ENCODE data around the gene DPM1.

The DPM1 gene

DNA sequence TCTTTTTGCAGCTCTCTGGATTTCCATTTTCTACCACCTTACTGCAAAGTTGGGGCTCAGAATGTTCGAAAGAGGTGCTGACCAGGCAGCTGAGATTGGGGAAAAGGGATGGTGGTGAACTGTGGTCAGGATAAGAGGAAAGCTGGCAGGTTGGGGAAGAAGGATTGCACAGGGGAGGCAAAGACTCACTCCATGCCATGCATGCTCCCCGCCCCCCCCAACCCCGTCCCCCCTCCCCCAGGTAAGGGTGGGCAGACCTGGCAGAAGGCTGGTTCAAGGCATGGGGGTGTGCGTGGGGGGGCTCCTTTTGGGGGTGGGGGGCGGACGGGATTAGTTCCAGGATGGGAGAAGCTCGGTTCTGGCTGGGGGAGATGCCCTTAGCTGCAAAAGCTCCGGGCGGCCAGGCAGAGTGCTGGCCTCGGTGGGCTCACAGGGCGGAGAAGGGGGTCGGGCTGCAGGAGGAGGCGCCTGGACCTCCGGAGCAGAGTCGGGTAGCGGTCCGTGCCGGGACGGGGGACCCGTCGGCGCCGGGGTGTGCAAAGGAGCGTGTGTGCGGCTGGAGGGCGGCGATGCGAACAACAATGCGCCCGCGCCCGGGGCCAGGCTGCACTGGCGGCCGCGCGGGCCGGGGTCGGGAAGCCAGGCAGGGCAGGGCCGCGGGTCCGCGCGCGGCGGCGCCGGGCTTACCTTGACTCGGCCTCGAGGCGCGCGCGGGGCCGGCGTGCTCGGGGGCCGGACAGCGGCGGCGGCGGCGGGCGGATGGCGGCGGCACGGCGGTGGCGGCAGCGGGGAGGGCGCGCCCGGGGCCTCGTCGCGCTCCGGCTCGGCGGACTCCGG is 28.0 kb downstream of the DPM1 start:
- peak; percentile 61 for DNase-seq (ENCODE audit: low spot score)

DNA sequence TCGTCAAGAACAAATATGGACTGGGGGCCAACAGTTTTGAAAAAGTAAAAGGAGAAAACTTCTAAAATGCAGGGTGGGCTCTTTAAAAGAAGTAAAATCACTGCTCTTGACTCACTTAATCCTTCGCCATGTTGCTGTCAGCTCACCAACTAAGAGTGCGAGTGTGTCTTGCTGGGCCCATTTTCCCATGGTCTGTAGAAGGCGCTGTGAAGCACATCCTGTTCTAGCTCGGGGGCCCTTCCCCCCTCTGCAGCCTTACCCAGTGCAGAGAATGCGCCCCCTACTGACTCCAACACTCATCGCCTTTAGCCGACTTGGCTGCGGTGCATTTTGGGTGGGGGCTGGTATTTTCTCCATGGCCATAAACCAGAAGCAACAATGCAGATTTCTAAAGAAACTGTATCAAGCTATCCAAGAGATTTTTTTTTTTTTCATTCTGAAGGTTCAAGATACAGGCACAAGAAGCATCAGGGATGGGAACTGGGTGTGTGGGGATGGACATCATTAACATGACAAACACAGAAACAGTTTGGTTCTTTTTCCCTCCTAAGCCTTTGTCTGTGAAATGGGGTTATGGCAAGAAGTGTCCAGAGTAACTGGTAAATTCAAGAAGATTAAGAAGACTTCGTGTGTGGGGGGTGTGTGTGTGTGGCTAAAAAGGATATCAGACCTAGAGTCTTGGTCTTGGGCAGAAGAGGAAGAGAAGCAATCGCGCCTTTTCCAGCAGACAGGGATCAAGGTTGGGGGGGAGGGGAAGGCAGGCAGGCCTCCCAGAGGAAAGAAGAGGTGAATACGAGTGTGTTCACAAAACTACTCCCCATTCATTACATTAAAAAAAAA is 28.8 kb downstream of the DPM1 start:
- DNase-seq (ENCODE audit: low spot score): peak; percentile 98

DNA sequence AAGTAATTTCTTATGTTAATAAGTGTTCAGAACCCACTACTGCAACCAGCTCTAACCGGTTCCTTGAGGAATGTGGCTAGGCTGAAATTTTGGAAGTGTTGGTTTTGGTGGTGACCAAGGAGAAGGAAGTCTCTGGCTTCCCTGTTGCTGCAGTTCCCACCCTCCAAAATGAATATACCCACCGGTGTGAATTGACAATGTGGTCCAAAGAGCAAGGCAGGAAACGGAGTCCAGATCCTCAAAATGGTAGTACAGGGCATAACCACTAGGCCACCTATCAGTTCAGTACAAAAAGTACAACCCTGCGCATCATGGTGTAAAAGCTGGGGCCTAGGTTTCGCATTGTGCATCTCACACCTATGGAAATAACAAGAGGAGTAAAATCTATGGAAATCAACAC is 29.9 kb downstream of the DPM1 start:
- no peak for DNase-seq (ENCODE audit: low spot score)

DNA sequence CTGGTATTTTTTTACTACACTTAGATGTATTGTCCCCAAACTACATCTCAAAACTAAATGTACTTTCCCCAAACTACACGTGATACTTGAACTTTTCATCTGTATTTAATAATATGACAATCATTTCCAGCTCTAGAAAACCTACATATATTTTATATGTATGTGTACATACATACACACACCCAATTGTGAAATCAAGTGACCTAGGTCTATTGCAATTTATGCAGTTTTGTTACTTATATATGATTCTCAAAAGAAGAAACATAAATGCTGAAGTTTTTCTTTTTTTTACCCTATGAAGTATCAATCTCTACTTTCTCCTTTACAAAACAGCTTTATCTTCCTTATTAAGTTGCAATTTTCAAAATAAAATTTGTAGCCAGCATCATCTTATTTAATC is 31.8 kb downstream of the DPM1 start:
- no peak for DNase-seq (ENCODE audit: low spot score)

DNA sequence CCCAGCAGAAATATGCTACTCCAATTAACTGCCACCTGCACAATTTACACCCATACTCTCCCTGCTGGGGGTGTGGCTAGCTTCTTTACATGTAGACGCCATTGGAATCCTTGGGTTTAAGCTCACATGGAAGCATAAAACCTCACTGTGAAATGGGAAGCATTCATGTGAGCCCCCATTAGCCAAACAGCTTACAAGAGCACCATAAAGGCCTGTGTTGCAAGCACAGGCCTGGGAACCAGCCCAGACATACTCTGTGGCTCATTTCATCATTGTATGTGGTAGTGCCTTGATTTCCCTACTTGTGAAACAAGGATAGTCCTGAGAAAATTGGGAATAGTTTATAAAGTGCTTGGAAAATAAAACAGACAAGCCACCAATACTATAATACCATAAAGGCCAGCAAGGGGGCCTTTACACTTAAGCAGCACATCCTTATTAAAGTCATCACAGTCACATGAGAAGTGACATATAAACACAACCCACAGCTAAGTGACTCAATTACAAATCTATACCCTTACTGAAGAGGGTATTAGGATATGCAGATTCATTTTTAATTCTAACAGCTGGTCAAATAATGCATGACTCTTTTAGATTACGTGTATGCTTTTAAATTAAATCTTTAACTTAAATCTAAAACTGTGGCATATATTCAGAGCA is 33.9 kb downstream of the DPM1 start:
- DNase-seq (ENCODE audit: low spot score): no peak

DNA sequence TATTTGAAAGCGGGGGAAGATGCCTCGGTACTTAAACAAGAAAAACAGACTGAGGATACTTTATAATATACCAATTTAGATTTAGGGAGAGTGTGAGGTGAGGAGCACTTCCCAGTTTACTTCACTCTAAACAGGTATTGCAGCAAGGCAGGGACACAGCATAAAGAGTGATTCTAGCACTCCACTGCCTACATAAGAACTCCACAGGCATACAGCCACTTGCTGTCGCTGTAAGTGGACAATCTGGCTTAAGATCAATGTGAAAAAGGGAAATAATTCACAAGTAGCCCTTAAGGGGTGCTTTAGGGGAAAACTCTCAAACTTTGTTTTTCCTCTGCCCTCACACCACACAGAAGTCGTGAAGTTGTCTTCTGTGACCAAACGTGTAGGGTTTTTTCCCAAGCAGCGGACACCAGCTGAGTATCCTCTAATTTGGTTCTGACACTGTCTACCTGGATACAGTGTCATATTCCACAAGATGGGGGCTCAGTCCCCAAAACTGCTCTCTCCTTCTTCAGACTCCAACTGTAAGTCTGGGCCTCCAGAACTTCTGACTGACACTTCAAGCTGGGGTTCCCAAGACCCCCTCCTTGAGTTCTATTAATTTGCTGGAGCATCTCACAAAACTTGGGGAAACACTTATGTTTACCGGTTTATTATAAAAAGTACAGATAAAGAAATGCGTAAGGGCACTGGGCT is 36.4 kb downstream of the DPM1 start:
- DNase-seq (ENCODE audit: low spot score): no peak

DNA sequence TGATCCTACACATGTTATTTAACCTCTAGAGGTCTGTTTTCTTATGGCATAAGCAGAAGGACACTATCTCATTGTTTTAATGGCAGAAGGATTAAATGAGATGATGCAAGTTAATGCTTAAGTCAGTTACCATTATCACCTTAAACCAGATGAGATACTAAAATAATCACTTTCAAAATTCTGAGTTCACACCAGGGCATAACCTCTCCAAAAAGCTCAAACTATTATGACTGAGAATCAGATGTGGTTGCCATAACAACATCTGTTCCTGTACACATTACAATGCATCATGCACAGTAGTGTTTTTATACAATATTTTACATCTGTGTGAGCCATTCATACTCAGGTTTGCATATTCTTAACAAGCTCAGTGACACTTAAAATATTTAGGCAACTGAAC is 37.3 kb downstream of the DPM1 start:
- no peak for DNase-seq (ENCODE audit: low spot score)

DNA sequence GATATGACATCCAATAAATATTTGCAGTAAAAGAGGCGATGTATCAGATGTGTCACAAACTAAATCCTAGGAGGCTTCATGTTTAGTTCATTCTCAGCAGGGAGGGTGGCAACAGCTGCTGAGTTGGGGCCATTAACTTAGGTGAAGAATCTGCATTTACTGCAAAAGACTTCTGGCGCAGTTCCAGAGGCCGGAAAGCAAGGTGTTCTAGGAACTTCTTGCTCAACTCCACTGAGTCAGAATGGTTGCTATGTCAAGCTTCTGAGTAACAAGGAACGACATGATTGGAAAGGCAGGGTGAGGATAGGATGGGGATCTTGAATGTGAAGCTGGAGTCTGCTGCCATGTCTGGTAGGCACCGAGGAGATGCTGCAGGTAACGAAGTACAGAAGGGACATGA is 38.8 kb downstream of the DPM1 start:
- no peak for DNase-seq (ENCODE audit: low spot score)

DNA sequence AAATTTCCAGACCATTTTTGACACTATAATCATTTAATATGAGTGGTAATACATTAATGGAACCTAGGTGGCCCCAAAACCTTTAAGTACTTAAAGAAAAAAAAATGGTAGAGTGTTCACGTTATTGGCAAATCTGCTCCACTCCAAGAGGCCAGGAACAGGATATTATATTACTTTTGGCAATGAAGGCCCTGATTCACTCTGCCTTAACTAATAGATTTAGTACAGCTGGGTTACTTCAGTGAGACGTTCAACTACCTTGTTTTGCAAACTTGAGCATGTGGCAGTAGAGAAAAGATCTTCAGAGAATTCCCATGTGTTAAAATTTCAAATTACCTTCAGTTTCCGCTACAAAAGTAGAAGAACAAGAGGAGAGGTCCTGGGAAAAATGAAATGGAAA is 39.9 kb downstream of the DPM1 start:
- no peak for DNase-seq (ENCODE audit: low spot score)

DNA sequence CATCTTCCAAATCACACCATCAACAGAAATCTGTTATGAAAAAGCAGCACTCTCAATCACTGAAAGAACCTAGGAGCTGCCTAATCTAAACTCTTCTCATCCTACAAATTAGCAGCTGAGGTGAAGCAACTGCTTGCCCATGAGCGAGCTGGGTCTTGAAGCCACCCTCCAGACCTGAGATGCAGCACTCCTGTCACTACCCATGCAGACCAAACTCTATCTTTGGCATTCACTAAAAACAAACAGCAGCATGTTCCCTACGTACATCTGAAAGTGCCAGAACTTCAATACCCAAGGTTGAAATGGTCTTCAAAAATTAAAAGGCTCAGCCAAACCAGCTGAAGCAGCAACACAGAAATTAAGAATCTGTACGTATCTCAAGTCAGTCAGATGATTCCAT is 41.4 kb downstream of the DPM1 start:
- no peak for DNase-seq (ENCODE audit: low spot score)

DNA sequence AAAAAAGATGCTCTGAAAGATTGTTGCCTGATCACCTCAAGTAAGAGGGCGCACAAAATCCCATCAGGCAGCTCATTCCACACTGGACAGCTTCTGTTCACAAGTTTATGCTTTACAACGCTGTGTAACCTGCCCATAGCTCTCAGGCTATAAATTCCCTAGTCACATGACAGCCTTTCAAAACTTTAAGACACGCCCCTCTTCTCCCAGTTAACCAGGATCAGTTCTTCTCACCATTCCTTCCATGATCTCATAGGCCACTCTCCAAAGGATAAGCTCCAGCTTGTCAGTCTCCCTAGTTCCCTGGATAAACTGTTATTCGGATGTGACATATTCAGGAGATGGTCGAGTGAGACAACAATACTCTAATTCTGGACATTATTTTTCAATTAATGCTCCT is 42.1 kb downstream of the DPM1 start:
- peak; percentile 55 for DNase-seq (ENCODE audit: low spot score)

DNA sequence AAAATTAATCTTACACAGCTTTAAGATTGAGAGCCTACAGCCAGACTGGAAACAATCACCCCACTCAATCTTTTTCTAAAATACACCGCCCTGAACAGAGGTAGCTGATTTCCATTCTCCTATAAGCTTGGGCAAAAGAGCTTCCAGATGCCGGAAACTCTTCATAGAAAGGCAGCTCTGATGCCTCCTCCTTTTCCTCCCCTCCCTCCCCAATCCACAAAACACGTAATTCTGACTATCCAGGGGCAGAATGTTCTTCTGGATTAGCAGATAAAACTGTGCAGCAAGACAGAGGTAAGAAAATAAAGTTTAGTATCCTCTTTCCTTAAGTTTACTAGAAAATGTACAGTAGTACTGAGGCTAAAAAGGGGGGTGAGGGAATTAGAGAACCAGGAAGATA is 42.9 kb downstream of the DPM1 start:
- no peak for DNase-seq (ENCODE audit: low spot score)

DNA sequence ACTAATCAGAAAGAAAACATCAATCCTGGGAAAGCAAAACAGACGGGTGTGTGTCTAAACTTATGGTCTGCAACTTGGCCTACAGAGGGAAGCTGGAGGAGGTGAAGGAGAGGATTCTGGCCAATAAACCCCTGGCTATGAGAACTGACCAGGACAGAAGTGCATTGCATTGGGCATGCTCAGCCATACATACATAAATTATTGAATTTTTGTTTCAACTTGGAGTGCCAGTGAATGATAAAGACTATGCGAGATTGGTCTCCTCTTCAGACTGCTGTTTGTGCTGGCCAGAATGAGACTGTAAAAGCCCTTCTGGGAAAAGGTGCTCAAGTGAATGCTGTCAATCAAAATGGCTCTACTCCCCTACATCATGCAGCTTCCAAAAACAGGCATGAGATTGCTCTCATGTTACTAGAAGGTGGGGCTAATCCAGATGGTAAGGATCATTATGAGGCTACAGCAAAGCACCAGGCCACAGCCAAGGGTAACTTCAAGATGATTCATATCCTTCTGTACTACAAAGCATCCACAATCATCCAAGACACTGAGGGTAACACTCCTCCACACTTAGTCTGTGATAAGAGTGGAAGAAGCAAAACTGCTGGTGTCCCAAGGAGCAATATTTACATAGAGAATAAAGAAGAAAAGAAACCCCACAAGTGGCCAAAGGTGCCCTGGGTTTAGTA is 44.5 kb downstream of the DPM1 start:
- DNase-seq (ENCODE audit: low spot score): peak; percentile 28

DNA sequence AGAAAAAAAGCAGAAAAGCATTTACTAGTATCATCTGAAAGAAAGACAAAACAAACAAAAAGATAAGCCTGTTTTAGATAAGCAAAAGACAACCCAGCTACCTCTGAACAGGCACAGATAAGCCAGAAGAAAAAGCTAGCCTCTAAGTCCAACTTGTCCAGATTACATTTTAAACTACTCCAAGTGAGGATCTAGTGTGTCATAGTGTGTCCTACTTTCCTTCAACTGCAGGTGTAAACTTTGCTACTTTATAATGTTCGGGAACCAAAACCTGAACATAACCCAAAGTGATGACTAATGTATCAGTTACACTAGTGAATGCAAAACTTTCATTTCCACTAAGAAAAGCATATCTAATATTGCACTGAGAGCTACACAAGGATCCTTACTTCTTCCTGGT is 46.6 kb downstream of the DPM1 start:
- DNase-seq (ENCODE audit: low spot score): no peak

DNA sequence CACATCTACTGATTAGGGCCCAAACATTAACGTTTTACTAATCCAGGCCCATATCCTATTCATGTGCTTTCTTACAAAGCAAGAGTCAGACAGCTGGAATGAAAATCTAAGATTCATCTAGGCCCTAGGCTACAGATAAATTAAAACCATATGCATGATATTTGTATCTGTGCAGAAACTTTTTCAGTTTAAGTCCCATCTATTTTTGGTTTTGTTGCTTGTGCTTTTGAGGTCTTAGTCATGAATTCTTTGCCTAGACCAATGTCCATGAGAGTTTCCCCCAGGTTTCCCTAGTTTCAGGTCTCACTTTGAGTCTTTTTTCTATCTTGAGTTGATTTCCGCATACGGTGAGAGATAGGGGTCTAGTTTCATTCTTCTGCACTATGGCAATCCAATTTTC is 47.3 kb downstream of the DPM1 start:
- DNase-seq (ENCODE audit: low spot score): no peak

DNA sequence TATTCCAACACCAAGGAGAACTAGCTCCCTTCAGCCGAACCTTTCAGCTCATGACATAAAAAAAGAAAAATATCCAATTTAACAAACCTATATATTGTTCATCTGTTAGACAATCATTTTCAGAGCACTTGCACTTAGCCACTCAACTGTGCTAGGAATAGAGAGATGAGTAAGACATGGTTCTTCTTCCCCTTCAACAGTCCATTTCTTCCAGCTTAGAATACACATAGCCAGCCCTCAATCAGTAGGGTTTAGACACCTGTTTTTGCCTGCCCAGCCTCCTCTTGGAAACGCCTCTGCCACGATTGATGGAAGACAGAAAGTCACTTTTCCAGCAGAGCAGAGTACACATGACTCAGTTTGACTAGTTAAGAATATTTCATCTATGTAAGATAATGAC is 48.9 kb downstream of the DPM1 start:
- no peak for DNase-seq (ENCODE audit: low spot score)

DNA sequence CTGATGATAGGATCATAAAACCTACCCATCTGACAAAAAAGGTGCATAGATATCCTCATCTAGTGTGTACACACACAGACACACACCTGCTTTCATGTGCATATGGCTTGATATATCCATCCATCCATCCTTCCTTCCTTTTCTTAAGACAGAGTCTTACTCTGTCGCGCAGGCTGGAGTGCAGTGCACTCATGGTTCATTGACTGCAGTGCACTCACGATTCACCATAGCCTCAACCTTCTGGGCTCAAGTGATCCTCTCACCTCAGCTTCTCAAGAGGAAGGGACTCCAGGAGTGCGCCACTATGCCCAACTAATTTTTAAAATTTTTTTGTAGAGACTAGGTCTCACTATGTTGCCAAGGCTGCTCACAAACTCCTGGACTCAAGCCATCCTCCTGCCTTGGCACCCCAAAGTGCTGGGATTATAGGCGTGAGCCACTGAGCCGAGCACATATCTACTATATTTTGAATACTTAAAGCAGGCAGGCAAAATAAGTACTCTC is 54.2 kb downstream of the DPM1 start:
- no peak for DNase-seq (ENCODE audit: low spot score)

DNA sequence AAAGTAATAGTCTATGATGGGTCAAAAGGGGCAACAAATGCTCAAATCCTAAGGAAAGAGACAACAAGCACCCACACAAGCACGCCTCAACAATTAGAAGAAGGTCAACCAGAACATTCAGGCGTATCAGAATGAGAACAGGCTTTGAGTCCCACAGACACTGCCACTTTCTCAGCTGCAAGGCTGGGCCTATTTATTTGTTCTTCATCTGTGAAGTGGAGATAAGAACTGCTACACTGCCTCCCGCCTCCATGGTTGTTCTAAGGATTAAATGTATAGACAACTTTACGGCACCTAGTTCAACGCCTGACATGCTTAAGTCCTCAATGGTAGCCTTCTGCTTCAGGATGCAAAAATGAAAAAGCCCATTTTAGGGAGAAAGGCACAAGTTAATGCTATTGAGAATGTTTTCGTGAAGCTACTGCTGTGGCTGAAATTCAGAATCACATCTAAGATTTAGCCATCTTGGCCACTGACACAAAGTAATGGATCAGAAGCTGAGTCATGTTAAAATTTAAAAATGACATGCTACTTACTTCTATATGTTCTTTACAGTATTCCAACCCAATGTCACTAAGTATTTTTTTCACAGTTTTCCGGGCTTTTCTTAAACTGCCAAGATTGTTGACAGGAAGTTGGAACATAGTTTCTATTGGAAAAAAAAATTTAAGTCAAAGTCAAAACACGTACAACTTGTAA is 54.8 kb downstream of the DPM1 start:
- DNase-seq (ENCODE audit: low spot score): no peak

DNA sequence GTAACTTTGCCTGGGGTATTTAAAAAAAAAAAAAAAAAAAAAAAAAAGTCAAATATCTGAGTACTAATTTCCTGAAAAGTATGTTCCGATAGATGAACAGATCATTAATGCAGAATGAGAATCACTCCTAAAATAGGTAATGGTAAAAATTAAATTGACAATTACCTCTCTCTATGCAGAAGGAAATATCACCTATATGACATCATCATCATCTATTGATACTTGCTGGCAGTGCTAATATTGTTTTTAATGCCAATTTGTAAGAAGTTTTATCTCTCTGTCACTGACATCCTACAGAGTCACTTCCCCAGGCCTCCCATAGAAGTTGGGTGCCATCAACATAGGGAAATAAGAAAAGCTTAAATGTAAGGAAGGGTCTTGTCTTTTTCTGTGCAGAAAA is 57.0 kb downstream of the DPM1 start:
- DNase-seq (ENCODE audit: low spot score): no peak

DNA sequence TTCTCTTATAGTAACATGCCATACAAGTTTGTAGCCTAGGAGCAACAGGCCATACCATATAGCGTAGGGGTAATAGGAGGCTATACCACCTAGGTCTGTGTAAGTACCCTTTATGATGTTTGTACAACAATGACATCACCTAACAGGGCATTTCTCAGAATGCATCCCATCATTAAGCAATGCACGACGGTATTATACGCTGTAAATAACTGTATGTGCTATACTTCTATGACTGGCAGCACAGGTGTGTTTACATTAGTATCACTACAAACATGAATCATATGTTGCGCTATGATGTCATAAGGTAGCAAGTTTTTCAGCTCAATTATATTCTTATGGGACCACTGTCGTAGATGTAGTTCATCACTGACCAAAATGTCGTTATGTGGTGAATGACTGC is 58.1 kb downstream of the DPM1 start:
- no peak for DNase-seq (ENCODE audit: low spot score)

DNA sequence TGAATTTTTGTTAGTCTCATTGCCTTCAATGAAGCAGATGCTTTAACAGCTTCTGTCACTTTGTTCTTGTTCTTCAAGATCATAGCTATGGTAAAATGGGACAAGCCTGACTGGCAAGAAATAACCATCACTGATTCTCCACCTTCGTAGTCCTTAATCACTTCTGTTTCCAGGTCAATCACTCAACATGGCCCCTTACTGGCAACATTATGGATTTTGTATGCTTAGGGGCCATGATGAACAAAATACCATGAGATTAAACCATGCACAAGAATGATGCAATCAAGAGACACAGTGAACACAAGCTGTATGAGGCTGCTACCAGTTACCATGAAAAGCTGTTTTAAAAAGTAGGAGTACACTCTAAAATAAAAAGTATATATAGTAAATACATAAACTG is 59.9 kb downstream of the DPM1 start:
- peak; percentile 23 for DNase-seq (ENCODE audit: low spot score)
